OCI-LY7 (cell line): ENCODE data around the gene RMI2.

ENCODE experiments used
- EZH2phosphoT487 ChIP-seq: fragments of 200-600 bp; sonication (generic); IDR thresholded peaks from 2 replicates; pipeline ENCODE4 v1.6.1; 2018; ENCODE audit warnings: low read depth, borderline replicate concordance, mild to moderate bottlenecking, mixed run types, antibody characterized with exemption, low read length, moderate library complexity, mixed read lengths
- TF ChIP-seq, protein P1 (sequence below): fragments of 200-600 bp; sonication (generic); conservative IDR thresholded peaks from 2 replicates; pipeline ENCODE4 v1.5.1; 2014; ENCODE audit warnings: mild to moderate bottlenecking, antibody characterized with exemption, low read length, moderate library complexity, mixed read lengths

DNA sequence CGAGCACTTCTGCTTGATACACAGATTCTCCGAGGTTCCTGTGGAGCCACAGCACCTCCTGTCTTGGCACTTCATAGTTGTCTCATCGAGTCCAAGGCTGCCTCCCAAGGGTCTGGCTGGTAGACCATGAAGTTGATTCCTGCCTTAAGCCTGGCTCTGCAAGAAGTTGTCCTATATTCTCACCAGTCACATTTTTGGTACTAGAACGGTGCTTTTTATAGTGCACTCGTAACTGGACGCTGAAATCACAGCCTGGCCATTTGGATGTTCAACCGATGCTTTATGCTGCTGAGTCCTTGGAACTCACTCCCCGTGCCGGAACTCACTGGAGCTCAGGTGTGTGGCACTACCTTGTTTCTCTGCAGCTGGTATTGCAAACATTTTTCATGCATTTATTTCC is 35.6 kb downstream of the RMI2 start:
- TF ChIP-seq, protein P1, sequence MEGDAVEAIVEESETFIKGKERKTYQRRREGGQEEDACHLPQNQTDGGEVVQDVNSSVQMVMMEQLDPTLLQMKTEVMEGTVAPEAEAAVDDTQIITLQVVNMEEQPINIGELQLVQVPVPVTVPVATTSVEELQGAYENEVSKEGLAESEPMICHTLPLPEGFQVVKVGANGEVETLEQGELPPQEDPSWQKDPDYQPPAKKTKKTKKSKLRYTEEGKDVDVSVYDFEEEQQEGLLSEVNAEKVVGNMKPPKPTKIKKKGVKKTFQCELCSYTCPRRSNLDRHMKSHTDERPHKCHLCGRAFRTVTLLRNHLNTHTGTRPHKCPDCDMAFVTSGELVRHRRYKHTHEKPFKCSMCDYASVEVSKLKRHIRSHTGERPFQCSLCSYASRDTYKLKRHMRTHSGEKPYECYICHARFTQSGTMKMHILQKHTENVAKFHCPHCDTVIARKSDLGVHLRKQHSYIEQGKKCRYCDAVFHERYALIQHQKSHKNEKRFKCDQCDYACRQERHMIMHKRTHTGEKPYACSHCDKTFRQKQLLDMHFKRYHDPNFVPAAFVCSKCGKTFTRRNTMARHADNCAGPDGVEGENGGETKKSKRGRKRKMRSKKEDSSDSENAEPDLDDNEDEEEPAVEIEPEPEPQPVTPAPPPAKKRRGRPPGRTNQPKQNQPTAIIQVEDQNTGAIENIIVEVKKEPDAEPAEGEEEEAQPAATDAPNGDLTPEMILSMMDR: no peak
- no peak for TF ChIP-seq EZH2phosphoT487
